Subcutaneous abdominal adipose tissue (tissue), 5 donors: ENCODE results near the gene SPINK14.

ENCODE experiments used
- H3K27ac ChIP-seq: one replicate; pipeline ENCODE4 v1.7.0; 2013; ENCODE audit warnings: low read depth, mild to moderate bottlenecking, inconsistent platforms, low read length, moderate library complexity
- H3K27me3 ChIP-seq, 5 donors: one replicate each; pipeline ENCODE4 v1.7.0; 2013; ENCODE audit warnings: low read length in 5 of 5, inconsistent platforms in 1 of 5; ENCODE audit not compliant: control insufficient read depth in 5 of 5, insufficient read depth in 4 of 5
- H3K36me3 ChIP-seq, 5 donors: one replicate each; pipeline ENCODE4 v1.7.0; 2013; ENCODE audit warnings: low read length in 5 of 5; ENCODE audit not compliant: control insufficient read depth in 5 of 5, insufficient read depth in 5 of 5
- H3K4me1 ChIP-seq, 5 donors: one replicate each; pipeline ENCODE4 v1.7.0; 2013; ENCODE audit warnings: low read length in 5 of 5, mild to moderate bottlenecking in 3 of 5, moderate library complexity in 1 of 5; ENCODE audit not compliant: control insufficient read depth in 5 of 5, insufficient read depth in 5 of 5
- H3K4me3 ChIP-seq, 5 donors: one replicate each; pipeline ENCODE4 v1.7.0; 2013; ENCODE audit warnings: low read length in 5 of 5, low read depth in 1 of 5
- H3K9ac ChIP-seq, 5 donors: one replicate each; pipeline ENCODE4 v1.7.0; 2013; ENCODE audit warnings: low read length in 5 of 5, mild to moderate bottlenecking in 4 of 5, moderate library complexity in 3 of 5
- H3K9me3 ChIP-seq, 5 donors: one replicate each; pipeline ENCODE4 v1.7.0; 2013; ENCODE audit warnings: low read length in 5 of 5; ENCODE audit not compliant: control insufficient read depth in 5 of 5
- donor health status: healthy.
- donor health status: healthy.
- donor health status: healthy.
- donor health status: healthy.
- donor health status: healthy.

The SPINK14 gene

DNA sequence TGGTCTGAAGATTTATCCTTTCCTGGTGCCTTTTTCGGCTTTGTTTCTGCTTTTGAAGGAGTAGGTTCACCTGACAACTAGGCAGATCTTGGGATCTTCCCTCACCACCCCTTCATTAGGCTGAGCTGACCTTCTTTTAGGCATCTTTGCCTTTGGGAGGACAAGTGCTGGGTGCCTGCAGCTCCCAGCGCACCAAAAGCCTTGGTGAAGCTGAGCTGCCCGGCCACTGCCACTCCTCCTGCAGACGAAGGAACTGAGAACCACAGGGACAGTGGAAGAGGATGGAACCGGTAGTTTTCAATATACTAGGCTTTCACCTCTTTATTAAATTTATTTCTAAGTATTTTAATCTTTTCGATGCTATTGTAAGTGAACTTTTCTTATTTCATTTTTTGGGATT is 53.2 kb downstream of the SPINK14 start:
- H3K36me3 ChIP-seq: no peaks in the 10 kb centered on the region
- no peaks in the 10 kb centered on the region for H3K4me1 ChIP-seq

GRCh38 chr5:148224117-148224742 is 55.9 kb downstream of the SPINK14 start:
- no peak overlapping the region for H3K4me3 ChIP-seq
- H3K9ac ChIP-seq: no peak overlapping the region
- no peak overlapping the region for H3K27ac ChIP-seq
- no peaks in the 10 kb centered on the region for H3K27me3 ChIP-seq
- no peaks in the 10 kb centered on the region for H3K9me3 ChIP-seq
- H3K36me3 ChIP-seq: no peaks in the 10 kb centered on the region
- no peaks in the 10 kb centered on the region for H3K4me1 ChIP-seq

More for the DNA sequence above, 53.2 kb downstream of the SPINK14 start:
- Histone ChIP-seq H3K4me3 (no peak overlapping the region), H3K9me3 (no peaks in the 10 kb centered on the region), H3K27me3 (no peaks in the 10 kb centered on the region), H3K27ac (no peak overlapping the region), H3K9ac (no peak overlapping the region)
